Smooth muscle cell (in vitro differentiated cells): ENCODE results near the gene PKDCC. TPM values are rescaled to one million over a fixed set of nuclear protein-coding genes. Genes with fewer than 3 reads are reported as not detected.

Experiments
- DNase-seq: peaks from one replicate; lab custom pipeline; 2025; ENCODE audit not compliant: unreplicated experiment; lab: John Stamatoyannopoulos, UW
- H2AFZ ChIP-seq: fragments of 200-600 bp; sonication (generic); 2 replicates; pipeline ENCODE4 v1.6.0; 2016; ENCODE audit warnings: antibody characterized with exemption, low read depth, mild to moderate bottlenecking
- H3F3A ChIP-seq: fragments of 200-600 bp; sonication (generic); 2 replicates; pipeline ENCODE4 v1.6.0; 2017; ENCODE audit warnings: antibody characterized with exemption, low read depth
- H3K27ac ChIP-seq: fragments of 200-600 bp; sonication (generic); 2 replicates; pipeline ENCODE4 v1.5.1; 2016; ENCODE audit warnings: low read depth, mild to moderate bottlenecking
- H3K27me3 ChIP-seq: fragments of 200-600 bp; sonication (generic); 2 replicates; pipeline ENCODE4 v1.6.1; 2016; ENCODE audit warnings: low read depth, mild to moderate bottlenecking
- H3K36me3 ChIP-seq: fragments of 200-600 bp; sonication (generic); 2 replicates; pipeline ENCODE4 v1.5.1; 2016; ENCODE audit warnings: low read depth
- H3K4me1 ChIP-seq: fragments of 200-600 bp; sonication (generic); 2 replicates; pipeline ENCODE4 v1.5.1; 2016; ENCODE audit warnings: low read depth
- H3K4me2 ChIP-seq: fragments of 200-600 bp; sonication (generic); 2 replicates; pipeline ENCODE4 v1.6.0; 2016; ENCODE audit warnings: mild to moderate bottlenecking
- H3K4me3 ChIP-seq: fragments of 200-600 bp; sonication (generic); 2 replicates; pipeline ENCODE4 v1.5.1; 2016; ENCODE audit warnings: mild to moderate bottlenecking
- H3K79me2 ChIP-seq: fragments of 200-600 bp; sonication (generic); 2 replicates; pipeline ENCODE4 v1.6.0; 2016; ENCODE audit warnings: low read depth, mild to moderate bottlenecking
- H3K9ac ChIP-seq: fragments of 200-600 bp; sonication (generic); 2 replicates; pipeline ENCODE4 v1.6.0; 2016; ENCODE audit warnings: low read depth
- H3K9me3 ChIP-seq: fragments of 200-600 bp; sonication (generic); replicated peaks from 2 replicates; pipeline ENCODE4 v1.5.1; 2016; ENCODE audit warnings: low read depth
- H4K20me1 ChIP-seq: fragments of 200-600 bp; sonication (generic); 2 replicates; pipeline ENCODE4 v1.6.0; 2016; ENCODE audit warnings: low read depth
- CTCF ChIP-seq: fragments of 200-600 bp; sonication (generic); IDR thresholded peaks from 2 replicates; pipeline ENCODE4 v1.5.1; 2017; ENCODE audit warnings: borderline replicate concordance, mild to moderate bottlenecking, antibody characterized with exemption; ENCODE audit not compliant: insufficient read depth, poor library complexity, severe bottlenecking
- WGBS: methylation state at CpG from one replicate; pipeline ENCODE4 v1.1.7; 2016; ENCODE audit warnings: low lambda C conversion rate; 5-methylcytosine and 5-hydroxymethylcytosine counted together
- polyA plus RNA-seq: library from polyadenylated mRNA; unstranded; fragments of >200 nt; fragmentation: Nextera tagmentation; extraction: Ambion mirVana; gene quantifications from 2 replicates; pipeline ENCODE4 v1.2.1, GENCODE V29; 2016
- total RNA-seq: library from RNA; depleted of rRNA; stranded (reverse); fragments of >200 nt; gene quantifications from 2 replicates; pipeline ENCODE4 v1.2.3, GENCODE V29; 2014

Gene PKDCC
- total and polyA plus RNA-seq, 2 experiments from 2014 or later, result 12.2 to 15.2 TPM

GRCh38 chr2:42107249-42108042 lies 59.6 kb downstream of the PKDCC start:
- no peak overlapping the region for H3K4me2 ChIP-seq
- H3K9ac ChIP-seq, result no peak overlapping the region
- no peaks in the 10 kb centered on the region for H3K27me3 ChIP-seq
- no peaks in the 10 kb centered on the region for H3K79me2 ChIP-seq
- H3K36me3 ChIP-seq, result no peaks in the 10 kb centered on the region
- DNase-seq, result no peak
- no peak overlapping the region for H3K27ac ChIP-seq
- H4K20me1 ChIP-seq, result no peaks in the 10 kb centered on the region
- H3K4me1 ChIP-seq, result peaks cover 19% of the 10 kb centered on the region
- no peak overlapping the region for H2AFZ ChIP-seq
- H3K4me3 ChIP-seq, result no peak overlapping the region
- 87% methylated on average over 4 of the region's 4 CpGs for WGBS
- peaks cover 10% of the 10 kb centered on the region for H3F3A ChIP-seq
- no peaks in the 10 kb centered on the region for H3K9me3 ChIP-seq
- no peak for TF ChIP-seq CTCF

Other genes starting within 250 kb of the PKDCC start
- gene EML4, start 121.3 kb downstream of the PKDCC start, total RNA-seq, result 46.2 and 55.9 TPM in 2 replicates
- 33.6 and 39.9 TPM in 2 replicates for gene EML4, start 121.3 kb downstream of the PKDCC start, polyA plus RNA-seq